Activated naive CD4-positive, alpha-beta T cell treated with anti-CD3 and anti-CD28 coated beads, Interleukin-2, amount 50 U/mL, for 16 hours (primary cell): Measurements from ENCODE around the gene WDR26.
A peak's percentile ranks its signal among the peaks of the same experiment; 100 is the strongest.

Experiments
- DNase-seq: peaks from one replicate; pipeline ENCODE4 v3.0.0-alpha.2; 2020

Gene WDR26

GRCh38 chr1:224343679-224344078 is 90.9 kb downstream of the WDR26 start:
- DNase-seq, result no peak

- DNase-seq, result peak; percentile 31
These were observed 93.9 kb downstream of the WDR26 start for GRCh38 chr1:224340453-224341384.

GRCh38 chr1:224339442-224340033 is 95.1 kb downstream of the WDR26 start:
- DNase-seq, result no peak

- DNase-seq, result no peak
These were observed 96.3 kb downstream of the WDR26 start for GRCh38 chr1:224338150-224338838.
